Measurements from ENCODE around the gene ELOVL3. TPM values are rescaled to one million over a fixed set of nuclear protein-coding genes. Genes with fewer than 3 reads are reported as not detected.

The ELOVL3 gene
- total and polyA plus RNA-seq, 9 of the 15 experiments (the other 6 are each of a cell fraction or from before 2014, with no cell fraction given): 0.32 to 3.3 (median 0.87) TPM

GRCh38 chr10:102225646-102226541 is at the start of gene ELOVL3 (continued):
- TF ChIP-seq USF2 (CRISPR knock-in tag; IDR thresholded peaks at IDR 0.05) (no peak), NONO (IDR thresholded peaks at IDR 0.05; ENCODE audit: low read depth in 2 of 2, low read length in 1 of 2) (no peak), ZNF778 (CRISPR knock-in tag; IDR thresholded peaks at IDR 0.05) (no peak), MYBL2 (IDR thresholded peaks at IDR 0.05; ENCODE audit: low read depth) (no peak), MYBL2 (CRISPR knock-in tag; IDR thresholded peaks at IDR 0.05; ENCODE audit: borderline replicate concordance) (no peak), ZNF280A (IDR thresholded peaks at IDR 0.05; ENCODE audit: low read depth, partially characterized antibody) (no peak), CBFA2T3 (IDR thresholded peaks at IDR 0.05) (no peak), ILK (tag; IDR thresholded peaks at IDR 0.05; ENCODE audit: borderline replicate concordance, low read depth) (no peak), MAFK (IDR thresholded peaks at IDR 0.05; ENCODE audit: low read length) (no peak), PRDM10 (IDR thresholded peaks at IDR 0.05; ENCODE audit: partially characterized antibody) (peak; percentile 39), SRF (CRISPR knock-in tag; IDR thresholded peaks at IDR 0.05) (0 out of 4 replicates have a peak, but pooled peaks of 1 of the 2 experiments have one; percentile 47), TAF1 (IDR thresholded peaks at IDR 0.05; ENCODE audit: control insufficient read depth, extremely low read depth, insufficient read depth, low read length, severe bottlenecking) (peak; percentile 13), E2F6 (IDR thresholded peaks at IDR 0.05; ENCODE audit: borderline replicate concordance in 1 of 2, extremely low read depth in 1 of 2, insufficient read depth in 1 of 2, insufficient read length in 1 of 2, low read depth in 1 of 2, low read length in 1 of 2, poor library complexity in 1 of 2, severe bottlenecking in 1 of 2) (peak; percentile 98), ZBTB9 (CRISPR knock-in tag; IDR thresholded peaks at IDR 0.05) (no peak), FOXM1 (IDR thresholded peaks at IDR 0.05; ENCODE audit: low read depth) (no peak), FOXM1 (CRISPR knock-in tag; IDR thresholded peaks at IDR 0.05; ENCODE audit: low read depth) (no peak), FIP1L1 (IDR thresholded peaks at IDR 0.05; ENCODE audit: low read depth, low read length, poor library complexity, severe bottlenecking) (no peak)

All from K562 (cell line).